ENCODE data around the gene S100A9.

The S100A9 gene

DNA sequence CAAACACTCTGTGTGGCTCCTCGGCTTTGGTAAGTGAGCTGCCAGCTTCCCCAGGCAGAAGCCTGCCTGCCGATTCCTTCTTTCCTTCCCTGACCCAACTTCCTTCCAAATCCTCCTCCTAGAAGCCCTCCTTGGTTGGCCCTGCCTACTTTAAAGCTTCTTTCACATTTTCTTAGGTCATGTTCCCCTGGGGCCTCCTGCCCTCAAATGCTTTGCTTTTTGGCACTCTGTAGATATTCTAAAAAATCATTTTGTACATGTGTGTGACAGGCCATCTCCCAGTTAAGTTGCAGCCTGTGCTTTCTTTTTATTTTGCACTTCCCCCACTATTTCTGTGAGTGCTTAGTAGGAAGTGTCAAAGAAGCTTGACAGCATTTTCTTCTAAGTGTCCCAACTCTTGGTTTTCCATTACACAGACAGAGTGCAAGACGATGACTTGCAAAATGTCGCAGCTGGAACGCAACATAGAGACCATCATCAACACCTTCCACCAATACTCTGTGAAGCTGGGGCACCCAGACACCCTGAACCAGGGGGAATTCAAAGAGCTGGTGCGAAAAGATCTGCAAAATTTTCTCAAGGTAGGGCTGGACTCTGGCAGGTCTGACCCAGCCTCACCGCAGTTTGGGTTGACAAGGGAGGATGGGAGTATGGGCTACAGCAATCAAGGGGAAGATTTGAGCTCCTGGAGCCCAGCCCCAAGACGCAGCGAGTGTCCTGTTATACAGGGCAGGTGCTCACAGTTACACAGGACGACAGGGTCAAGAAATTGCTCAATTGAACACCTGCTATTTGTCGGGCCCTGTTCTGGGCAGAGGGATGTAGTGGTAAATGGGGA is at the start of gene S100A9:
Gene S100A9 (plus strand): TSS at position 2 of the 838 bp plus-strand sequence. CDS start 430 bp downstream, at position 432.
- H4K20me1 ChIP-seq (ENCODE audit: insufficient read depth) = no peaks in the 10 kb centered on the region
- no peak within 1 kb of the TSS for H3K4me2 ChIP-seq
- no peaks in the 10 kb centered on the region for H3K36me3 ChIP-seq (ENCODE audit: insufficient read depth)
- H3K27me3 ChIP-seq (ENCODE audit: insufficient read depth, low read depth) = no peaks in the 10 kb centered on the region
- no peak within 1 kb of the TSS for H2AFZ ChIP-seq (ENCODE audit: low read depth)
- peaks cover 6% of the 10 kb centered on the region for H3K4me1 ChIP-seq (ENCODE audit: low read depth, poor library complexity, severe bottlenecking)
- H3K9ac ChIP-seq = no peak within 1 kb of the TSS
- no peaks in the 10 kb centered on the region for H3K79me2 ChIP-seq (ENCODE audit: insufficient read depth, low read depth)
- no peak within 1 kb of the TSS for H3K27ac ChIP-seq
- TF ChIP-seq, protein P1, sequence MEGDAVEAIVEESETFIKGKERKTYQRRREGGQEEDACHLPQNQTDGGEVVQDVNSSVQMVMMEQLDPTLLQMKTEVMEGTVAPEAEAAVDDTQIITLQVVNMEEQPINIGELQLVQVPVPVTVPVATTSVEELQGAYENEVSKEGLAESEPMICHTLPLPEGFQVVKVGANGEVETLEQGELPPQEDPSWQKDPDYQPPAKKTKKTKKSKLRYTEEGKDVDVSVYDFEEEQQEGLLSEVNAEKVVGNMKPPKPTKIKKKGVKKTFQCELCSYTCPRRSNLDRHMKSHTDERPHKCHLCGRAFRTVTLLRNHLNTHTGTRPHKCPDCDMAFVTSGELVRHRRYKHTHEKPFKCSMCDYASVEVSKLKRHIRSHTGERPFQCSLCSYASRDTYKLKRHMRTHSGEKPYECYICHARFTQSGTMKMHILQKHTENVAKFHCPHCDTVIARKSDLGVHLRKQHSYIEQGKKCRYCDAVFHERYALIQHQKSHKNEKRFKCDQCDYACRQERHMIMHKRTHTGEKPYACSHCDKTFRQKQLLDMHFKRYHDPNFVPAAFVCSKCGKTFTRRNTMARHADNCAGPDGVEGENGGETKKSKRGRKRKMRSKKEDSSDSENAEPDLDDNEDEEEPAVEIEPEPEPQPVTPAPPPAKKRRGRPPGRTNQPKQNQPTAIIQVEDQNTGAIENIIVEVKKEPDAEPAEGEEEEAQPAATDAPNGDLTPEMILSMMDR (conservative IDR thresholded peaks at IDR 0.05; ENCODE audit: low read depth, low read length) = no peak
- H3K4me3 ChIP-seq (IDR thresholded peaks at IDR 0.05; ENCODE audit: insufficient read depth, low read depth, low read length) = no peak within 1 kb of the TSS

DNA sequence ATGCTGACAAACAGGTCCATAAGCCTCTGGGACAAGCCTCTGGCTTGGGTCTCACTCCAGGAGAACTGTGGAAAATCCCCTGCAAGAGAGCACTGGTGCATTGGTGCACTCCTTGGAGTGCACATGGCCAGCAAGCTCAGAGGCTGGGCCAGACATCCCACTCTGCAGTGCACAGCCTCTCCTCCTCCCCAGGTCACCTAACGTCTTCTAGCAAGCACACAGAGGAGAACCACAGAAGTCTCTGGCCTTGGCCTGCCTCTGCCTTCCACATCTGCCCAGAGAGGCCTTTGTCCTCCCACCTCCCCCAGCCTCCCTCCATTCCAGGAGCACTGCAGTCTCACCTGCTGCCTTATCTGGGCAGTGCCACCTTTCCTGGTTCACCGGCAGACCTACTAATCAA is 49.1 kb upstream of the S100A9 start:
- H3K36me3 ChIP-seq (ENCODE audit: insufficient read depth) = no peaks in the 10 kb centered on the region
- H4K20me1 ChIP-seq (ENCODE audit: insufficient read depth) = no peaks in the 10 kb centered on the region
- H3K79me2 ChIP-seq (ENCODE audit: insufficient read depth, low read depth) = no peaks in the 10 kb centered on the region
- H3K4me2 ChIP-seq = no peak overlapping the region
- no peak overlapping the region for H3K9ac ChIP-seq
- no peaks in the 10 kb centered on the region for H3K4me1 ChIP-seq (ENCODE audit: low read depth, poor library complexity, severe bottlenecking)
- no peak overlapping the region for H2AFZ ChIP-seq (ENCODE audit: low read depth)
- TF ChIP-seq, protein P1 (conservative IDR thresholded peaks at IDR 0.05; ENCODE audit: low read depth, low read length) = no peak
- H3K27ac ChIP-seq = no peak overlapping the region
- no peaks in the 10 kb centered on the region for H3K27me3 ChIP-seq (ENCODE audit: insufficient read depth, low read depth)
- H3K4me3 ChIP-seq (IDR thresholded peaks at IDR 0.05; ENCODE audit: insufficient read depth, low read depth, low read length) = no peak overlapping the region

DNA sequence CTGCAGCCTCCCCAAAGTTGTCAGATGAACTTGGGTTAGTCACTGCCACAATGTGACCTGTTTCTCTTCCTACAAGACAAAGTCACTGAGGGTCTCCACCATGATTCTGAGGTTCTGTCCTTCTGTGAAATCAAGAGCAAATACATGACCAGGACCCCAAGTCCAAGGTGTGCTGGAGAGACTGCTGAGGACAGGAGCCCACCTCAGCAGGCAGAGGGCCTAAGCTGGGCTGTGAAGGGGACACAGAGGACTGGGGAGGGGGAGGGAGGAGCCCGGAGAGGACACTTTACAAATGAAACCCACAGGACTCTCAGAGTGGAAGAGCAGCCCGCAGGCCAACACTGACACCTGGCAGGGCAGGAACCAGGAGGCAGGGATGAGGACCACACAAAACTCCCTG is 48.2 kb upstream of the S100A9 start:
- Histone ChIP-seq H3K4me1 (ENCODE audit: low read depth, poor library complexity, severe bottlenecking) (no peaks in the 10 kb centered on the region), H3K36me3 (ENCODE audit: insufficient read depth) (no peaks in the 10 kb centered on the region), H4K20me1 (ENCODE audit: insufficient read depth) (no peaks in the 10 kb centered on the region), H3K9ac (no peak overlapping the region), H2AFZ (ENCODE audit: low read depth) (no peak overlapping the region), H3K4me2 (no peak overlapping the region), H3K27ac (no peak overlapping the region), H3K4me3 (IDR thresholded peaks at IDR 0.05; ENCODE audit: insufficient read depth, low read depth, low read length) (no peak overlapping the region), H3K79me2 (ENCODE audit: insufficient read depth, low read depth) (no peaks in the 10 kb centered on the region), H3K27me3 (ENCODE audit: insufficient read depth, low read depth) (no peaks in the 10 kb centered on the region)
- TF ChIP-seq, protein P1 (conservative IDR thresholded peaks at IDR 0.05; ENCODE audit: low read depth, low read length) = no peak

DNA sequence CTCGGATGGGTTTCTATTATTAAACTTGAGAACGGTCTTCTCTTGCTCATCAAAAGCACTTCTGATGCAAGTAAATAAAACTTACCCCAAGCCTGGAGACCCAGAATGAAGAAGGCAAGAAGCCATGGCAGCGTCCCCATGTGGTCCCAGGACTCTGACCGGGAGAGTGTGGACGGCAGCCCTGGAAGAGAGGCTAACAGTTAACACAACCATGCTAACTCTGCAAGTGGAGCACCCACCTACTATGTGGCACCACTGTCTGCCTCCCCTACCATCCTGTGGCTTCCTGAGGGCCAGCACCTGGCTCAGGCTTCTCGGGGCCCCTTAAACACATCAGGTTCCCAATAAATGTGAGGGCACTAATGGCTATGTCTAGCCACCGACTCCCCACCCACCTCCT is 47.1 kb upstream of the S100A9 start:
- Histone ChIP-seq H3K9ac (no peak overlapping the region), H3K79me2 (ENCODE audit: insufficient read depth, low read depth) (no peaks in the 10 kb centered on the region), H3K4me1 (ENCODE audit: low read depth, poor library complexity, severe bottlenecking) (no peaks in the 10 kb centered on the region), H3K4me3 (IDR thresholded peaks at IDR 0.05; ENCODE audit: insufficient read depth, low read depth, low read length) (no peak overlapping the region), H3K4me2 (no peak overlapping the region), H3K27ac (no peak overlapping the region), H2AFZ (ENCODE audit: low read depth) (no peak overlapping the region), H3K27me3 (ENCODE audit: insufficient read depth, low read depth) (no peaks in the 10 kb centered on the region), H3K36me3 (ENCODE audit: insufficient read depth) (no peaks in the 10 kb centered on the region), H4K20me1 (ENCODE audit: insufficient read depth) (no peaks in the 10 kb centered on the region)
- TF ChIP-seq, protein P1 (conservative IDR thresholded peaks at IDR 0.05; ENCODE audit: low read depth, low read length) = no peak

Data from KMS-11 (cell line).